ENCODE results near the gene C2orf49.

- no peak for TF ChIP-seq POLR2A (IDR thresholded peaks at IDR 0.05)
- TF ChIP-seq CTCF (IDR thresholded peaks at IDR 0.05), result no peak
Observed at GRCh38 chr2:105373895-105374401, 36.6 kb downstream of the C2orf49 start.
